Left lung (tissue), 10 donors: ENCODE measurements around the gene CEP295NL. TPM values are rescaled to one million over a fixed set of nuclear protein-coding genes. Genes with fewer than 3 reads are reported as not detected.

ENCODE experiments used
- ATAC-seq: fragments of 200-7000 bp; cut with Tn5 transposase; one replicate; pipeline ENCODE4 v1.9.1; 2020; ENCODE audit warnings: moderate library complexity
- DNase-seq, 4 donors: peaks; one replicate each; pipeline ENCODE4 v3.0.0-alpha.2; 2013 to 2020
- H3K27ac ChIP-seq, 2 donors: fragments of 200-600 bp; sonication (generic) in 1 of 2; one replicate each; pipeline versions ENCODE4 v1.5.0 to v1.8.0; 2020 to 2021
- H3K27me3 ChIP-seq, 2 donors: fragments of 200-600 bp; sonication (generic) in 1 of 2; one replicate each; pipeline versions ENCODE4 v1.5.0 to v1.8.0; 2020 to 2021
- H3K36me3 ChIP-seq, 2 donors: fragments of 200-600 bp; sonication (generic) in 1 of 2; one replicate each; pipeline versions ENCODE4 v1.5.0 to v1.8.0; 2020 to 2021
- H3K4me1 ChIP-seq, 2 donors: fragments of 200-600 bp; one replicate each; pipeline ENCODE4 v1.8.0; 2021
- H3K4me3 ChIP-seq, 2 donors: fragments of 200-600 bp; sonication (generic) in 1 of 2; one replicate each; pipeline versions ENCODE4 v1.5.0 to v1.8.0; 2020 to 2021; ENCODE audit warnings: mild to moderate bottlenecking in 1 of 2
- H3K9me3 ChIP-seq, 2 donors: fragments of 200-600 bp; sonication (generic) in 1 of 2; one replicate each; pipeline versions ENCODE4 v1.5.0 to v1.8.0; 2020 to 2021
- intact Hi-C, 2 donors: fragments of 100-400 bp; cut with DNase I; formaldehyde crosslinking; loops; one replicate each; pipeline versions ENCODE4 v1.11.2 to v1.14.2; 2022
- polyA plus RNA-seq, 6 donors: library from polyadenylated mRNA; unstranded; fragments of 120-200 nt; gene quantifications; one replicate each; pipeline ENCODE4 v1.2.1, GENCODE V29; 2013; ENCODE audit not compliant: insufficient read length in 6 of 6
- total RNA-seq, 2 donors: library from RNA; stranded (reverse); fragmentation: NEBNext Ultra II Directional; extraction: Animal tissue kit (Norgen Biotek cat#: 25700); gene quantifications; one replicate each; pipeline ENCODE4 v1.2.1, GENCODE V29; 2021
- TF ChIP-seq, protein P1 (sequence below), 2 donors: fragments of 200-600 bp; sonication (generic) in 1 of 2; IDR thresholded peaks; one replicate each; pipeline versions ENCODE4 v1.5.0 to v1.8.0; 2021; ENCODE audit warnings: antibody characterized with exemption in 2 of 2
- donor health status: DM: no; HTN: yes; CAD: no.
- donor health status: DM: no; HTN: no; CAD: no.

Gene CEP295NL
- total and polyA plus RNA-seq, 8 donors = 0.37 to 6.6 (median 0.72) TPM

DNA sequence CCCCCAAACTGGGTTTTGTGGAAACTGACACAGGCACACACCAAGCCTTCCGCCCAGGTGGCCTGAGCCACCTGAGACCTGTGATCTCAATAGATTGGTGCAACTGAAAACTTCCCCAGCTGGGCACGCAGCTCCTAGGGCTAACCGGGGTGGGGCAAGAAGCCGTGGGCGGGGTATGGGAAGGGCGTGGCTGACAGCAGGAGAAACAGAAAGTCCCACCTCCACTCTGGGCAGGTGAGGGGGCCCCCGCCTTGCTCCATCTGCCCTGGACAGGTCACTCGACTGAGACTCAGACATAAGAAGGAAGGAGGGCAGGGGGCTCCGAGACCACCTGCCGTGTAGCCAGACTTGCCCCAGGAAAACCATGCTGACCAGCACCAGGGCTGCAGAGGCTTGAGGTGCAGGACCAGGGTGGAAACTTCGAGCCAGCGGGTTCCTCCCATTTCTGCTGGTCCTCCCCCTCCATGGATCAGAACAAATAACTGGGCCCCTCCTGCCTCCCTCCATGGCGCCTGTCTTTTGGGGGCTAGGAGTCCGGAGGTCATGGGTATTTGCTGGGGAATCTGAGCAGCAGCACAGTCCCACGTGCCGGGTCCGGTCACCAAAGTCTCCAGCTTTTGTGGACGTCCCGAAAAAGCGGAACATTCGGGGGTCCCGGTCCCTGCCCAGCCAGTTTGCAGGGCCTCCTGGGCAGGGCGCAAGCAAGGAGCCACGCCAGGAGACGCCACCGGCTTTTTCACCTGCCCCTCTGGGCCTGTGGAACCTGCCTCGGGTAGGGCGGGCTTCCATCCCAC, 20.9 kb upstream of the CEP295NL start:
- Histone ChIP-seq H3K9me3 (no peaks in the 10 kb centered on the region), H3K27ac (peak overlapping the region; percentile 83 to 92), H3K4me3 (peak overlapping the region; percentile 72 to 74), H3K27me3 (no peaks in the 10 kb centered on the region), H3K4me1 (peaks cover 29 to 65% of the 10 kb centered on the region in 2 donors), H3K36me3 (no peaks in the 10 kb centered on the region)
- intact Hi-C loops = no loop called here
- DNase-seq (peak in 3 of 4 donors; percentile 69 to 95 (median 92)), ATAC-seq (peak; percentile 85)
- TF ChIP-seq, protein P1, sequence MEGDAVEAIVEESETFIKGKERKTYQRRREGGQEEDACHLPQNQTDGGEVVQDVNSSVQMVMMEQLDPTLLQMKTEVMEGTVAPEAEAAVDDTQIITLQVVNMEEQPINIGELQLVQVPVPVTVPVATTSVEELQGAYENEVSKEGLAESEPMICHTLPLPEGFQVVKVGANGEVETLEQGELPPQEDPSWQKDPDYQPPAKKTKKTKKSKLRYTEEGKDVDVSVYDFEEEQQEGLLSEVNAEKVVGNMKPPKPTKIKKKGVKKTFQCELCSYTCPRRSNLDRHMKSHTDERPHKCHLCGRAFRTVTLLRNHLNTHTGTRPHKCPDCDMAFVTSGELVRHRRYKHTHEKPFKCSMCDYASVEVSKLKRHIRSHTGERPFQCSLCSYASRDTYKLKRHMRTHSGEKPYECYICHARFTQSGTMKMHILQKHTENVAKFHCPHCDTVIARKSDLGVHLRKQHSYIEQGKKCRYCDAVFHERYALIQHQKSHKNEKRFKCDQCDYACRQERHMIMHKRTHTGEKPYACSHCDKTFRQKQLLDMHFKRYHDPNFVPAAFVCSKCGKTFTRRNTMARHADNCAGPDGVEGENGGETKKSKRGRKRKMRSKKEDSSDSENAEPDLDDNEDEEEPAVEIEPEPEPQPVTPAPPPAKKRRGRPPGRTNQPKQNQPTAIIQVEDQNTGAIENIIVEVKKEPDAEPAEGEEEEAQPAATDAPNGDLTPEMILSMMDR (IDR thresholded peaks at IDR 0.05) = no peak

DNA sequence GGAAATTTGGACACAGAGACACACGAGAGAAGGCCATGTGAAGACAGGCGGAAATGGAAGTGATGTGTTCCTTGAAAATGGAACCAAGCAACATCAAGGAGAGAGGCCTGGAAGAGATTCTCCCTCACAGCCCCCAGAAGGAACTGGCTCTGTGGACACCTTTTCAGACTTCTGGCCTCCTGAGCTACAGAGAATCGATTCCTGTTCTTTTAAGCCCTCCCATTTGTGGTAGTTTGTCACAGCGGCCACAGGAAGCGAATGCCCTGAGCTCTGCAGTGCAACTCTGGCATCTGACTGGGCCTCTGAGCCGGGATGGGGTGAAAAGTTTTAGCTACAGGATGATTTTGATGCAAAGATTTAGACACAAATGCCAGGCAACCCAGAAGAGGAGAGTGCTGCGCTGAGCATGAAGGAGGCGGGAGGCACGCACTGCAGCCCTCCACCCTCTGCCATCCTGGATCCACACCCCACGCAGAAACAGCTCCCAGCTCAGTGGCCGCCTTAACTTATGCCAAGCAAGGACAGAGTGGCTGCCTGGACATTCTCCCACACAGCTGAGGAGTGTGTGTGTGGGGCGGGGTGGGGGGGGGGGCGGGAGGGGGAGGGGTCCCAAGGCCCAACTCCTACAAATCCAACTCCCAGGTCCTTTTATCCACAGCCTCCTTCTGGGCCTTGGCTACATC, 20.0 kb upstream of the CEP295NL start:
- TF ChIP-seq, protein P1 (IDR thresholded peaks at IDR 0.05) = no peak
- Histone ChIP-seq H3K36me3 (no peaks in the 10 kb centered on the region), H3K27me3 (no peaks in the 10 kb centered on the region), H3K9me3 (no peaks in the 10 kb centered on the region), H3K4me1 (peaks cover 29 to 72% of the 10 kb centered on the region in 2 donors), H3K4me3 (peak overlapping the region in 1 of 2 donors; percentile 74), H3K27ac (peak overlapping the region; percentile 83 to 92)
- intact Hi-C loops = no loop called here
- DNase-seq (no peak), ATAC-seq (no peak)

DNA sequence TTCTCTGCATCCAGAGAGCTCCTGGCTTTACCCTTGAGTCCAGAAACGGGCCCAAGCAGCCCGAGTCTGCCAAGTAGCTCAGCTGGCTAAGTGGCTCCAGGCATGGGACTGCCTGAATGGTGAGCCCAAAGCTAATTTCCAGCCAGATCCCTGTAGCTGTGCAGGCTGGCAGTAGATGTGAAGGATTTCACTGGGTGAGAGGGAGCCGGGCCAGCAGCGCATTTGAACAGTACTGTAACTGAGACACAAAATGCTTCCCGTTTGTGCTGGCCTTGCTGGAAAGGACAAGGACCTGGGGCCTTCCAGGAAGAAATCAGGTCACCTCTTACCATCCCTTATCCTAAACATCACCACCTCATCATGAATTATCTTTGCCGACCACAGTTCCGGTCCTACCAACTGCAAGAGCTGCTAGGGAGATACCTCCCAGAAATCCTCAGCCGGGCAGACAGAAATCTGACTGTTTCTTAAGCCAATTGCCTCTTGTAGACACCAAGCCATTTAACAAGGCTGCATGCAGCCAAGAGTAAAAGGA, 18.5 kb upstream of the CEP295NL start:
- Histone ChIP-seq H3K9me3 (no peaks in the 10 kb centered on the region), H3K27me3 (no peaks in the 10 kb centered on the region), H3K4me1 (peaks cover 32 to 85% of the 10 kb centered on the region in 2 donors), H3K27ac (peak overlapping the region in 1 of 2 donors; percentile 16), H3K36me3 (no peaks in the 10 kb centered on the region), H3K4me3 (no peak overlapping the region)
- TF ChIP-seq, protein P1 (IDR thresholded peaks at IDR 0.05) = no peak
- intact Hi-C loops = no loop called here
- no peak for ATAC-seq
- DNase-seq = peak in 1 of 4 donors; percentile 51

DNA sequence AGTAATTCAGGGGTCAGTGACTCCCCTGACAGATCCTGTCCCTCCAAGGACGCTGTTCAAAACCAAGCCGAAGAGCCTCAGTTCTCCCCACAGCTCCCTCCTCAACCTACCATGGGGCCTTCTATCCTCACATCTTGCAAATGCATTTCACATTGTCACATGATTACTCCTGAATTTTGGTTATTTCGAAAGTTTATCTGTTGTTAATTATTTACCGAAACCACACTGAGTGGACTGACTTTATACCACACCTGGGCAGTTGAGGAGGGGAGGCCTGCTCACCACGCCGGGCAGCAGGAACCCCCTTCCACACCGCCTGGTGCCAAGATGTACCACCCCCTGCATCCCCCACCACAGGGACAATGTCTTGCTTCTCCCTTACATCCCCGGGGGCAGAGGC, 17.5 kb upstream of the CEP295NL start:
- H3K9me3 ChIP-seq = no peaks in the 10 kb centered on the region
- no peak overlapping the region for H3K27ac ChIP-seq
- intact Hi-C loops = no loop called here
- no peaks in the 10 kb centered on the region for H3K27me3 ChIP-seq
- no peaks in the 10 kb centered on the region for H3K36me3 ChIP-seq
- no peak overlapping the region for H3K4me3 ChIP-seq
- DNase-seq = no peak
- H3K4me1 ChIP-seq = peaks cover 35 to 86% of the 10 kb centered on the region in 2 donors
- no peak for ATAC-seq
- TF ChIP-seq, protein P1 (IDR thresholded peaks at IDR 0.05) = no peak
